ENCODE data around the gene CELF5. TPM values are rescaled to one million over a fixed set of nuclear protein-coding genes. Genes with fewer than 3 reads are reported as not detected.

Gene CELF5
- polyA plus RNA-seq, 4 donors = 0.53 to 0.70 (median 0.54) TPM; not detected in 1

GRCh38 chr19:3193256-3194105 lies 31.0 kb upstream of the CELF5 start:
- DNase-seq (no peak), FAIRE-seq (no peak)
- 87 to 92% (median 88%) methylated on average over 36 to 40 of the region's 40 CpGs for WGBS, 3 donors
- no peaks in the 10 kb centered on the region for H3K27me3 ChIP-seq (ENCODE audit: control insufficient read depth in 3 of 3, insufficient read depth in 3 of 3, low read length in 3 of 3)
- no peak overlapping the region for H3K4me3 ChIP-seq (ENCODE audit: low read depth in 1 of 3, low read length in 3 of 3)
- no peak overlapping the region for H3K27ac ChIP-seq (ENCODE audit: low read depth in 1 of 3, low read length in 2 of 3)
- H3K36me3 ChIP-seq (ENCODE audit: control insufficient read depth in 3 of 3, insufficient read depth in 2 of 3, low read depth in 1 of 3, low read length in 3 of 3) = peaks cover 4 to 86% (median 7%) of the 10 kb centered on the region in 3 donors
- no peaks in the 10 kb centered on the region for H3K9me3 ChIP-seq (ENCODE audit: control insufficient read depth in 2 of 2, insufficient read depth in 1 of 2, low read depth in 1 of 2, low read length in 1 of 2)
- H3K4me1 ChIP-seq (ENCODE audit: control insufficient read depth in 3 of 3, insufficient read depth in 2 of 3, low read depth in 1 of 3, low read length in 2 of 3) = peaks cover 0 to 14% (median 0%) of the 10 kb centered on the region in 3 donors

DNA sequence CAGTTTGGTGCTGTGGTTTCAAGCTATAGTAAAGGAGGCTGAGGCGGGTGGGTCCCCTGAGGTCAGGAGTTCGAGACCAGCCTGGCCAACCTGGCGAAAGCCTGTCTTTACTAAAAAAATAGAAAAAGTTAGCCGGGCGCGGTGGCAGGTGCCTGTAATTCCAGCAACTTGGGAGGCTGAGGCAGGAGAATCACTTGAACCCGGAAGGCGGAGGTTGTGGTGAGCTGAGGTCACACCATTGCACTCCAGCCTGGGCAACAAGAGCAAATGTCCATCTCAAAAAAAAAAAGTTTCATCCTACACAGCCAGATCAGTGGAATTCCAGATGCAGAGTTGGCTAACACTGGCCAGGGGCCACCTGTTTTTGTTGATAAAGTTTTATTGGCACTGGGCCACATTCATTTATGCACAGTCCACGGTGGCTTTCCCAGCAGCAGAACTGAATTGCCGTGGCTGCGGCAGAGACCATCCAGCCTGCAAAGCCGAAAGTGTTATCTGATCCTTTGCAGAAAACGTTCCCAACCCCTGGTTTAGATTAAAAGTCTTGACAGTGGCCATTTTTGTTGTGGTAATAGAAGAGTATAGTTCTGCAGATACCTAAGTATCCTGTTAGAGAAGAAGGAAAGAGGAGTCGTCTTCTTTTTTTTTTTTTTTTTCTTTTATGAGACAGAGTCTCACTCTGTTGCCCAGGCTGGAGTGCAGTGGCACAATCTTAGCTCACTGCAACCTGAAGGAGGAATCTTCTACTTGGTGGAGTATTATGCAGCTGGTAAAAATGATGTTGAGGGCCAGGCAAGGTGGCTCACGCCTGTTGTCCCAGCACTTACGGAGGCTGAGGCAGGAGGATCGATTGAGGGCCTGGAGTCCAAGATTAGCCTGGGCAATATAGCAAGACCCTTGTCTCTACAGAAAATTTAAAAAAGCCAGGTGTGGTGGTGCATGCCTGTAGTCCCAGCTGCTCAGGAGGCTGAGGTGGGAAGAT lies 30.1 kb upstream of the CELF5 start:
- no peak overlapping the region for H3K4me3 ChIP-seq (ENCODE audit: low read depth in 1 of 3, low read length in 3 of 3)
- H3K9me3 ChIP-seq (ENCODE audit: control insufficient read depth in 2 of 2, insufficient read depth in 1 of 2, low read depth in 1 of 2, low read length in 1 of 2) = no peaks in the 10 kb centered on the region
- WGBS, 3 donors = 89 to 91% (median 91%) methylated on average over 17 of the region's 17 CpGs
- FAIRE-seq = no peak
- no peak for DNase-seq
- H3K27ac ChIP-seq (ENCODE audit: low read depth in 1 of 3, low read length in 2 of 3) = no peak overlapping the region
- peaks cover 7 to 86% (median 10%) of the 10 kb centered on the region in 3 donors for H3K36me3 ChIP-seq (ENCODE audit: control insufficient read depth in 3 of 3, insufficient read depth in 2 of 3, low read depth in 1 of 3, low read length in 3 of 3)
- peaks cover 0 to 6% (median 0%) of the 10 kb centered on the region in 3 donors for H3K4me1 ChIP-seq (ENCODE audit: control insufficient read depth in 3 of 3, insufficient read depth in 2 of 3, low read depth in 1 of 3, low read length in 2 of 3)
- no peaks in the 10 kb centered on the region for H3K27me3 ChIP-seq (ENCODE audit: control insufficient read depth in 3 of 3, insufficient read depth in 3 of 3, low read length in 3 of 3)

DNA sequence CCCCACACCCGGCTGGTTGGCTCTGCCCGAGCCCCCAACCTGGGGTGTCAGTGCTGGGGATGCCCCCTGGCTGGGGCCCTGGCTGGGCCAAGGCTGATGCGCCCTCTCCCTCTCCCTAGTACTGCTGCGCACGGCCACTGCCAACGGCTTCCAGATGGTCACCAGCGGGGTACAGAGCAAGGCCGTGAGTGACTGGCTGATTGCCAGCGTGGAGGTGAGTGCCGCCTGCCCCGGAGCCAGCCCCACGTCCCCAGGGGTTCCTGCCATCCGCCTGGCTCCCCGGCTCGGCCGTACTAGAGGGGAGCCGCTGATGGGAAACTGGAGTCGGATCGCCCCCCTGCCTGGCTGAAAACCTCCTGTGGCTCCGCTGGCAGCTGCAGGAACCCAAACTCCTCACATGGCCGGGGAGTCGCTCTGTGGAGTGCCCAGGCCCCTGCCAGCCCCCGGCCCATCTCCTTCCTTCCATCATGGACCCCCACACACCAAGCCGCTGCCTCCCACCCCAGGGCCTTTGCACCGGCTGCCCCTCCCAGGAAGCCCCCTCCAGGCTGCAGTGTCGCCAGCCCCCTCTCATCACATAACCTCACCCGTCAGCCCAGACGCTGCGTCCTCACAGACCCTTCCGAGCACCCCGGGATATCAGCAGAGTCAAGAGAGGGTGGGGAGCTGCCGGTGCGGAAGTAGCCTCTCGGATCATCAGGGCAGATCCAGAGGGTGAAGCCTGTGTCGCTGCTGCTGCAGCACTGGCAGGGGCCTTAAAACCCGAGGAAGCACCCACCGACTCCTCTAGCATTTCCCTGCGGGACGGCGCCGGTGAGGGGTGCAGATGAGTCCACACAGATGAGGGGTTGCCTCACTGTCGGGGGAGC lies 28.2 kb upstream of the CELF5 start:
- H3K27me3 ChIP-seq (ENCODE audit: control insufficient read depth in 3 of 3, insufficient read depth in 3 of 3, low read length in 3 of 3) = no peaks in the 10 kb centered on the region
- H3K36me3 ChIP-seq (ENCODE audit: control insufficient read depth in 3 of 3, insufficient read depth in 2 of 3, low read depth in 1 of 3, low read length in 3 of 3) = peaks cover 9 to 79% (median 11%) of the 10 kb centered on the region in 3 donors
- H3K9me3 ChIP-seq (ENCODE audit: control insufficient read depth in 2 of 2, insufficient read depth in 1 of 2, low read depth in 1 of 2, low read length in 1 of 2) = no peaks in the 10 kb centered on the region
- DNase-seq = no peak
- H3K4me1 ChIP-seq (ENCODE audit: control insufficient read depth in 3 of 3, insufficient read depth in 2 of 3, low read depth in 1 of 3, low read length in 2 of 3) = no peaks in the 10 kb centered on the region
- no peak overlapping the region for H3K27ac ChIP-seq (ENCODE audit: low read depth in 1 of 3, low read length in 2 of 3)
- FAIRE-seq = no peak
- 92 to 95% (median 94%) methylated on average over 40 to 42 of the region's 42 CpGs for WGBS, 3 donors
- no peak overlapping the region for H3K4me3 ChIP-seq (ENCODE audit: low read depth in 1 of 3, low read length in 3 of 3)

- 97% methylated on average over 14 of the region's 14 CpGs for WGBS, 3 donors
- Histone ChIP-seq H3K4me1 (ENCODE audit: control insufficient read depth in 3 of 3, insufficient read depth in 2 of 3, low read depth in 1 of 3, low read length in 2 of 3) (no peaks in the 10 kb centered on the region), H3K36me3 (ENCODE audit: control insufficient read depth in 3 of 3, insufficient read depth in 2 of 3, low read depth in 1 of 3, low read length in 3 of 3) (peaks cover 11 to 81% (median 12%) of the 10 kb centered on the region in 3 donors), H3K4me3 (ENCODE audit: low read depth in 1 of 3, low read length in 3 of 3) (no peak overlapping the region), H3K9me3 (ENCODE audit: control insufficient read depth in 2 of 2, insufficient read depth in 1 of 2, low read depth in 1 of 2, low read length in 1 of 2) (no peaks in the 10 kb centered on the region), H3K27me3 (ENCODE audit: control insufficient read depth in 3 of 3, insufficient read depth in 3 of 3, low read length in 3 of 3) (no peaks in the 10 kb centered on the region), H3K27ac (ENCODE audit: low read depth in 1 of 3, low read length in 2 of 3) (no peak overlapping the region)
- DNase-seq (no peak), FAIRE-seq (no peak)
These were observed 27.6 kb upstream of the CELF5 start for GRCh38 chr19:3196933-3197205.

DNA sequence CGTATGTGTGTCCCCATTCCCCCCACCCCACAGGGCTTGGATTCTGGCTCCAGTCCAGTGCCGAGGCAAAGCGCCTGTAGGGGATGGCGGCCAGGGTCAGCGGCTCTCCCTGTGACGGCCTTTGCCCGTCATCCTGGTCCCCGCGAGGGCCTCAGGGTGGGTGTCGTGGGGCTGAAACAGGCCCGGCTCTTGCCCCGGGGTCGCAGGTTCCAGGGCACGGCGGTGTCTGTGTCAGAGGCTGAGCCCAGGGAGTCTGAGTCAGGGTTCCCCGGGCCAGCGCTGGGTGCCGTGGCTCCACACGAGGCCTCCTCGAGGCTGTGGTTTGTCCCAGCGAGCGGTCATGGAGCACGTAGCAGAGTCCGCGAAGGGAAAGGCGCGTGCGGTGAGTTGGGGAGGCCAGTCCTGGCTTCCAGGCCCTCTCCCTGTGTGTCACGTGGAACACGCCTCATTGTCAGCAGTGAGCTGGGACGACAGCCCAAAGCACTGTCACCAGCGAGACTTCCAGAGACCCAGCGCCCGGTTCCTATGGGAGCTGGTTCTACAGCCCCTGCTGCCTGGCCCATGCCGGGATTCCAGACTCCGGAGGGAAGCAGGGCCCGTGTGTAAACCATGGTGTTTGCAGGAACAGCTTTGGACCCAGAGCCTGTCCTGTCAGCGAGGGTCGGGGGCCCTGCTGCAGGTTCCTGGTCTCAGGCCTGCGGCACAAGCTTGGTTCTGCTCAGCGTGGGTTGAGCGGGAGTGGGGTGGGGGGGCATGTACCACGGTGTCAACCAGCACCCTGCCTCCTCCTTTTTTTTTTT lies 25.4 kb upstream of the CELF5 start:
- FAIRE-seq (no peak), DNase-seq (no peak)
- no peaks in the 10 kb centered on the region for H3K9me3 ChIP-seq (ENCODE audit: control insufficient read depth in 2 of 2, insufficient read depth in 1 of 2, low read depth in 1 of 2, low read length in 1 of 2)
- H3K27me3 ChIP-seq (ENCODE audit: control insufficient read depth in 3 of 3, insufficient read depth in 3 of 3, low read length in 3 of 3) = no peaks in the 10 kb centered on the region
- no peak overlapping the region for H3K4me3 ChIP-seq (ENCODE audit: low read depth in 1 of 3, low read length in 3 of 3)
- no peaks in the 10 kb centered on the region for H3K4me1 ChIP-seq (ENCODE audit: control insufficient read depth in 3 of 3, insufficient read depth in 2 of 3, low read depth in 1 of 3, low read length in 2 of 3)
- WGBS, 3 donors = 93% methylated on average over 39 to 43 of the region's 43 CpGs
- H3K36me3 ChIP-seq (ENCODE audit: control insufficient read depth in 3 of 3, insufficient read depth in 2 of 3, low read depth in 1 of 3, low read length in 3 of 3) = peaks cover 7 to 81% (median 10%) of the 10 kb centered on the region in 3 donors
- H3K27ac ChIP-seq (ENCODE audit: low read depth in 1 of 3, low read length in 2 of 3) = no peak overlapping the region

- whole genome bisulfite sequencing, 3 donors = 93 to 94% (median 94%) methylated on average over 32 to 39 of the region's 39 CpGs
- Histone ChIP-seq H3K4me3 (ENCODE audit: low read depth in 1 of 3, low read length in 3 of 3) (no peak overlapping the region), H3K27ac (ENCODE audit: low read depth in 1 of 3, low read length in 2 of 3) (no peak overlapping the region), H3K4me1 (ENCODE audit: control insufficient read depth in 3 of 3, insufficient read depth in 2 of 3, low read depth in 1 of 3, low read length in 2 of 3) (no peaks in the 10 kb centered on the region), H3K36me3 (ENCODE audit: control insufficient read depth in 3 of 3, insufficient read depth in 2 of 3, low read depth in 1 of 3, low read length in 3 of 3) (peaks cover 11 to 83% (median 17%) of the 10 kb centered on the region in 3 donors), H3K9me3 (ENCODE audit: control insufficient read depth in 2 of 2, insufficient read depth in 1 of 2, low read depth in 1 of 2, low read length in 1 of 2) (no peaks in the 10 kb centered on the region), H3K27me3 (ENCODE audit: control insufficient read depth in 3 of 3, insufficient read depth in 3 of 3, low read length in 3 of 3) (no peaks in the 10 kb centered on the region)
- no peak for FAIRE-seq
- no peak for DNase-seq
These were observed 23.3 kb upstream of the CELF5 start for GRCh38 chr19:3201072-3201700.

GRCh38 chr19:3201911-3202310 lies 22.6 kb upstream of the CELF5 start:
- Histone ChIP-seq H3K4me3 (ENCODE audit: low read depth in 1 of 3, low read length in 3 of 3) (no peak overlapping the region), H3K27ac (ENCODE audit: low read depth in 1 of 3, low read length in 2 of 3) (no peak overlapping the region), H3K9me3 (ENCODE audit: control insufficient read depth in 2 of 2, insufficient read depth in 1 of 2, low read depth in 1 of 2, low read length in 1 of 2) (no peaks in the 10 kb centered on the region), H3K4me1 (ENCODE audit: control insufficient read depth in 3 of 3, insufficient read depth in 2 of 3, low read depth in 1 of 3, low read length in 2 of 3) (no peaks in the 10 kb centered on the region), H3K36me3 (ENCODE audit: control insufficient read depth in 3 of 3, insufficient read depth in 2 of 3, low read depth in 1 of 3, low read length in 3 of 3) (peaks cover 11 to 83% (median 19%) of the 10 kb centered on the region in 3 donors), H3K27me3 (ENCODE audit: control insufficient read depth in 3 of 3, insufficient read depth in 3 of 3, low read length in 3 of 3) (no peaks in the 10 kb centered on the region)
- WGBS, 3 donors = 93 to 97% (median 95%) methylated on average over 14 of the region's 14 CpGs
- FAIRE-seq = no peak
- no peak for DNase-seq
